Thoracic aorta (tissue), 2 donors: Measurements from ENCODE around the gene LRRC4. TPM values are rescaled to one million over a fixed set of nuclear protein-coding genes. Genes with fewer than 3 reads are reported as not detected.

Experiments used
- ATAC-seq: fragments of 150-250 bp; one replicate; pipeline ENCODE4 v1.8.0; 2017; ENCODE audit warnings: low read depth; ENCODE audit not compliant: insufficient number of reproducible peaks, low FRiP score
- DNase-seq: peaks from one replicate; pipeline ENCODE4 v3.0.0-alpha.2; 2020; ENCODE audit warnings: low spot score
- H3K27ac ChIP-seq, 2 donors: fragments of 200-600 bp; sonication (generic); 1 replicate in 1 of 2; 2 replicates in 1 of 2; pipeline ENCODE4 v1.5.1; 2016; ENCODE audit warnings: mild to moderate bottlenecking in 2 of 2, moderate library complexity in 2 of 2
- H3K27me3 ChIP-seq: fragments of 200-600 bp; sonication (generic); replicated peaks from 2 replicates; pipeline ENCODE4 v1.6.0; 2016; ENCODE audit warnings: mild to moderate bottlenecking; ENCODE audit not compliant: insufficient read depth
- H3K36me3 ChIP-seq: fragments of 200-600 bp; sonication (generic); one replicate; pipeline ENCODE4 v1.5.1; 2016
- H3K4me1 ChIP-seq, 2 donors: fragments of 200-600 bp; sonication (generic); 1 replicate in 1 of 2; 2 replicates in 1 of 2; pipeline versions ENCODE4 v1.5.1 to v1.6.0; 2016; ENCODE audit warnings: low read depth in 2 of 2, mild to moderate bottlenecking in 1 of 2; ENCODE audit not compliant: control insufficient read depth in 1 of 2
- H3K4me3 ChIP-seq: fragments of 200-600 bp; sonication (generic); 2 replicates; pipeline ENCODE4 v1.5.1; 2016; ENCODE audit warnings: mild to moderate bottlenecking
- H3K9me3 ChIP-seq: fragments of 200-600 bp; sonication (generic); 2 replicates; pipeline ENCODE4 v1.5.1; 2016
- CTCF ChIP-seq: fragments of 200-600 bp; sonication (generic); IDR thresholded peaks from one replicate; pipeline ENCODE4 v1.5.1; 2019; ENCODE audit warnings: antibody characterized with exemption
- total RNA-seq, 2 donors: library from RNA; depleted of rRNA; stranded (reverse); fragments of >200 nt; gene quantifications; one replicate each; pipeline versions ENCODE4 v1.1.0 to v1.2.3, GENCODE V29; 2016

The LRRC4 gene
- total RNA-seq, 2 donors from 2014 or later: 0.85 to 2.2 TPM

GRCh38 chr7:128071801-128072200, 40.6 kb upstream of the LRRC4 start:
- Histone ChIP-seq H3K4me3 (no peak overlapping the region), H3K9me3 (no peaks in the 10 kb centered on the region), H3K27ac (no peak overlapping the region), H3K4me1 (no peaks in the 10 kb centered on the region), H3K27me3 (no peaks in the 10 kb centered on the region), H3K36me3 (no peaks in the 10 kb centered on the region)
- ATAC-seq (no peak), DNase-seq (no peak)
- no peak for TF ChIP-seq CTCF

GRCh38 chr7:128071376-128071775, 40.1 kb upstream of the LRRC4 start:
- Histone ChIP-seq H3K36me3 (no peaks in the 10 kb centered on the region), H3K4me1 (no peaks in the 10 kb centered on the region), H3K27me3 (no peaks in the 10 kb centered on the region), H3K27ac (no peak overlapping the region), H3K9me3 (no peaks in the 10 kb centered on the region), H3K4me3 (no peak overlapping the region)
- no peak for DNase-seq
- no peak for ATAC-seq
- no peak for TF ChIP-seq CTCF

GRCh38 chr7:128069373-128070364, 38.4 kb upstream of the LRRC4 start:
- Histone ChIP-seq H3K9me3 (no peaks in the 10 kb centered on the region), H3K4me1 (no peaks in the 10 kb centered on the region), H3K27ac (no peak overlapping the region), H3K4me3 (no peak overlapping the region), H3K27me3 (no peaks in the 10 kb centered on the region), H3K36me3 (no peaks in the 10 kb centered on the region)
- no peak for TF ChIP-seq CTCF
- ATAC-seq (no peak), DNase-seq (no peak)

- DNase-seq: no peak
- Histone ChIP-seq H3K27ac (no peak overlapping the region), H3K9me3 (no peaks in the 10 kb centered on the region), H3K4me1 (no peaks in the 10 kb centered on the region), H3K36me3 (no peaks in the 10 kb centered on the region), H3K27me3 (no peaks in the 10 kb centered on the region), H3K4me3 (no peak overlapping the region)
- no peak for TF ChIP-seq CTCF
- no peak for ATAC-seq
Measured at GRCh38 chr7:128068785-128069184, 37.5 kb upstream of the LRRC4 start.

GRCh38 chr7:128067983-128068382, 36.7 kb upstream of the LRRC4 start:
- no peaks in the 10 kb centered on the region for H3K9me3 ChIP-seq
- H3K27ac ChIP-seq: no peak overlapping the region
- no peaks in the 10 kb centered on the region for H3K27me3 ChIP-seq
- no peaks in the 10 kb centered on the region for H3K36me3 ChIP-seq
- H3K4me3 ChIP-seq: no peak overlapping the region
- no peaks in the 10 kb centered on the region for H3K4me1 ChIP-seq
- no peak for DNase-seq
- TF ChIP-seq CTCF: no peak
- ATAC-seq: no peak
